Colonic mucosa (tissue), 4 donors: ENCODE measurements around the gene MRTFB. TPM values are rescaled to one million over a fixed set of nuclear protein-coding genes. Genes with fewer than 3 reads are reported as not detected.

ENCODE experiments used
- DNase-seq: peaks from one replicate; pipeline ENCODE4 v3.0.0-alpha.2; 2020
- H3K27ac ChIP-seq: fragments of 200-600 bp; one replicate; pipeline ENCODE4 v1.8.0; 2021
- H3K27me3 ChIP-seq: fragments of 200-600 bp; one replicate; pipeline ENCODE4 v1.8.0; 2021
- H3K36me3 ChIP-seq: fragments of 200-600 bp; one replicate; pipeline ENCODE4 v1.8.0; 2021
- H3K4me1 ChIP-seq: fragments of 200-600 bp; one replicate; pipeline ENCODE4 v1.8.0; 2021; ENCODE audit warnings: mild to moderate bottlenecking
- H3K4me3 ChIP-seq: fragments of 200-600 bp; one replicate; pipeline ENCODE4 v1.8.0; 2021
- H3K9ac ChIP-seq, 2 donors: one replicate each; pipeline ENCODE4 v1.7.0; 2013; ENCODE audit warnings: control low read depth in 2 of 2, low read depth in 2 of 2, low read length in 2 of 2
- H3K9me3 ChIP-seq: fragments of 200-600 bp; one replicate; pipeline ENCODE4 v1.8.0; 2021
- CTCF ChIP-seq: fragments of 200-600 bp; IDR thresholded peaks from one replicate; pipeline ENCODE4 v1.8.0; 2022; ENCODE audit warnings: antibody characterized with exemption, mild to moderate bottlenecking
- intact Hi-C: fragments of 100-400 bp; cut with DNase I; formaldehyde crosslinking; loops from one replicate; pipeline ENCODE4 v1.14.1; 2022
- total RNA-seq, 2 donors: library from RNA; stranded (reverse); fragmentation: NEBNext Ultra II Directional in 1 of 2; extraction: Animal tissue kit (Norgen Biotek cat#: 25700) in 1 of 2; gene quantifications; one replicate each; pipeline ENCODE4 v1.2.1, GENCODE V29; 2021
- donor health status: healthy.
- donor health status: DM: no; HTN: no; CAD: no.
- donor health status: DM: no; HTN: no; CAD: no.

MRTFB gene
- total RNA-seq, 2 donors from 2014 or later: 31.4 to 40.3 TPM

- H3K4me1 ChIP-seq: no peaks in the 10 kb centered on the region
- intact Hi-C loops: no loop called here
- TF ChIP-seq CTCF: no peak
- H3K9me3 ChIP-seq: no peaks in the 10 kb centered on the region
- H3K36me3 ChIP-seq: no peaks in the 10 kb centered on the region
- no peak for DNase-seq
- no peak overlapping the region for H3K9ac ChIP-seq
- H3K27me3 ChIP-seq: no peaks in the 10 kb centered on the region
- no peak overlapping the region for H3K4me3 ChIP-seq
- no peak overlapping the region for H3K27ac ChIP-seq
Observed at GRCh38 chr16:14029658-14030057, 41.5 kb upstream of the MRTFB start.

- H3K9ac ChIP-seq: no peak overlapping the region
- intact Hi-C loops: no loop called here
- H3K36me3 ChIP-seq: no peaks in the 10 kb centered on the region
- no peak overlapping the region for H3K4me3 ChIP-seq
- DNase-seq: no peak
- H3K27me3 ChIP-seq: no peaks in the 10 kb centered on the region
- no peak for TF ChIP-seq CTCF
- H3K27ac ChIP-seq: no peak overlapping the region
- no peaks in the 10 kb centered on the region for H3K4me1 ChIP-seq
- no peaks in the 10 kb centered on the region for H3K9me3 ChIP-seq
Observed at GRCh38 chr16:14035092-14035491, 36.0 kb upstream of the MRTFB start.

- Histone ChIP-seq H3K9me3 (no peaks in the 10 kb centered on the region), H3K27ac (no peak overlapping the region), H3K4me1 (no peaks in the 10 kb centered on the region), H3K27me3 (no peaks in the 10 kb centered on the region), H3K36me3 (no peaks in the 10 kb centered on the region), H3K9ac (no peak overlapping the region), H3K4me3 (no peak overlapping the region)
- no peak for TF ChIP-seq CTCF
- intact Hi-C loops: no loop called here
- no peak for DNase-seq
Observed at GRCh38 chr16:14036889-14037288, 34.2 kb upstream of the MRTFB start.

GRCh38 chr16:14037960-14038359, 33.2 kb upstream of the MRTFB start:
- intact Hi-C loops: no loop called here

GRCh38 chr16:14041164-14041563, 30.0 kb upstream of the MRTFB start:
- H3K9me3 ChIP-seq: no peaks in the 10 kb centered on the region
- no peaks in the 10 kb centered on the region for H3K27me3 ChIP-seq
- H3K4me1 ChIP-seq: no peaks in the 10 kb centered on the region
- no peak for TF ChIP-seq CTCF
- intact Hi-C loops: no loop called here
- no peak overlapping the region for H3K9ac ChIP-seq
- no peak overlapping the region for H3K4me3 ChIP-seq
- no peak overlapping the region for H3K27ac ChIP-seq
- no peak for DNase-seq
- H3K36me3 ChIP-seq: no peaks in the 10 kb centered on the region

More at GRCh38 chr16:14037960-14038359, 33.2 kb upstream of the MRTFB start:
- no peak for TF ChIP-seq CTCF
- H3K27ac ChIP-seq: no peak overlapping the region
- no peaks in the 10 kb centered on the region for H3K9me3 ChIP-seq
- H3K27me3 ChIP-seq: no peaks in the 10 kb centered on the region
- no peak overlapping the region for H3K4me3 ChIP-seq
- H3K36me3 ChIP-seq: no peaks in the 10 kb centered on the region
- no peak for DNase-seq
- H3K4me1 ChIP-seq: no peaks in the 10 kb centered on the region
- no peak overlapping the region for H3K9ac ChIP-seq

GRCh38 chr16:14042706-14043105, 28.4 kb upstream of the MRTFB start:
- Histone ChIP-seq H3K9ac (no peak overlapping the region), H3K4me3 (no peak overlapping the region), H3K9me3 (no peaks in the 10 kb centered on the region), H3K27me3 (no peaks in the 10 kb centered on the region), H3K36me3 (no peaks in the 10 kb centered on the region), H3K27ac (no peak overlapping the region), H3K4me1 (no peaks in the 10 kb centered on the region)
- no peak for DNase-seq
- TF ChIP-seq CTCF: no peak
- intact Hi-C loops: no loop called here
